GM18873 (cell line): ENCODE measurements around the gene TMEM245.
"Not testable (repeated sequence)": the region's sequence is repeated elsewhere in the genome, so short reads cannot be mapped to it uniquely, and the experiment has no call there.

Source experiments
- ATAC-seq: cut with Tn5 transposase; IDR thresholded peaks from one replicate; pipeline ENCODE4 v1.9.1; 2021; ENCODE audit warnings: mild to moderate bottlenecking, moderate library complexity, moderate number of reproducible peaks; ENCODE audit not compliant: unreplicated experiment, low FRiP score

TMEM245 gene

DNA sequence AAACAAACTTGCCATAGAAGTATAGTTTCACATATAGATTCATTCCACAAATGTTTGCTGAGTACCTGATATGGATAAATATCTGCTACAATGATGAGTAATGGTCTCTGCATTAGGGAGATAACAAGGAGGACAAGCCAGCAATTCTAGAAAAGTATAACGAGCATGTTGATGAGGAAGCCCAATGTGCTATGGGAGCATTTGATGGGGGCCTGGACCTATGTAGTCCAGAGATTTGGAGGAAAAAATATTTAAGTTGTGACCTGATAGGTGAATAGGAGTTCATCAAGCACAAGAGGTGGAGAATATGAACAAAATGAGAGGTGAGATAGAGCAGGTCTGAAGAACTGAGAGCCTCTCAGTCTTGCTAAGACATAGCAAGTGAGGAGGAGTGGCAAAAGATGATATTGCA is 14.4 kb upstream of the TMEM245 start:
- ATAC-seq = no peak

DNA sequence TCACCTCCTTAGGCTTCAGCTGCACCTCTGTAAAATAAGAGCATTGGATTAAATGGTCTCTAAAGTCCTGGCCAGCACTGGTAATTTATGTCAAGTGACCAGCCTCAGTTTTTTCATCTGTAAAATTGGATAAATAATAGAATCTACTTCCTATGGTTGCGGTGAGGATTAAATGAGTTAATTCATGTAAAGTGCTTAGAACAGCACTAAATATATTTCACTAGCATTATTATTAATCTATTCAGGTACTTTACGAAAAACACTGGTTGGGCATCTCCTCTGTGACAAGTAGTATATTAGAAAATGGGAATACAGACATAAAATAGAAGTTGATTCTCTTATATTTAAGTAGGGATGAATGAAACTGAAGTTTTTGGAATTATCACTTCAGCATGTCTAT is 13.8 kb upstream of the TMEM245 start:
- ATAC-seq = no peak

DNA sequence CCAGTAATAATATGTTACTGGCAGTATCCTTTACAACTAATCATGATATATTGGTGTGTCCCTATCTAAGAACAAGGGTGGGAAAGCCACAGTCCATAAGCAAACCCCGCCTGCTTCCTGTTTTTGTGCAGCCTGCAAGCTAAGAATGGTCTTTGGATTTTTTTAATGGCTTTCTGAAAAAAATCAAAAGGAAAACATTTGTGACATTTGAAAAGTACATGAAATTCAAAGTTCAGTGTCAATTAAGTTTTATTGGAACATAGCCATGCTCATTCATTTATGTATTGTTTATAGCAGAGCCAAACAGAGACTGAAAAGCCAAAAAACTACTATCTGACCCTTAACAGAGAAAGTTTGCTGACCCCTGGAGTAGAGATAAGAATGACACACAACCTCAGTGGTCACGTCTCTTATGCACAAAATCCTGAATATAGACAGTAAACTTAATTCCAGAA is 12.8 kb upstream of the TMEM245 start:
- no peak for ATAC-seq

DNA sequence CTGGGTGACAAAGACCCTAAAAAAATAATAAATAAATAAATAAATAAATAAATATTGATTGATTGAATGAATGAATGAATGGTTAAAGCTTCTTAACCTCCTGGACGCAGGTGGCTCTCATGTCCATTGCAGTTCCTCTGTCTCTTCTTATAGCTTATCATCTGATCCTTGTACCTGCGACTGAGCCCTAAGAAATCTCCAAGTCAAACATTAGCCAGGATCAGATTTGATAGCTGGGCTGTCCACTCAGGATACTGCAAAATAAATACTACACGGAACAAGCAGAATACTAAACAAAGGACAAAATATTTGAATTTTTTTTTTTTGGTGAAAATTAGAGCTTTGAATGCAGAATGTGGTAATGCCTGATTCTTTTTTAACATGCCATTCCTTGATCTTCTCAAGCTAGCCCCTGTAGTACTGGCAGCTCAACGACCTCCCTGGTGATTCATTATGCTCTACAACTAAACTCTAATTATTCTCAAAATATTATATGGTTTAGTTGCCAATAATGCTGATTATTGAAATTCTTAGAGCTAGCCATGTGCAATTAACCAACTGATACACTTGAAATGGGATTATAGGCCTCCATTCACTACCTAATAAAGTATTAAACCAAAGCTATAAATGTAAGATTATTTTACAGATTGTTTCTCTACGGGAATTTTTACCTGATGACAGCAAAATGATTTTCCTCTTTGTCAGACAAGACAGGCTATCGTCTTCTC is 9.9 kb upstream of the TMEM245 start:
- no peak for ATAC-seq

DNA sequence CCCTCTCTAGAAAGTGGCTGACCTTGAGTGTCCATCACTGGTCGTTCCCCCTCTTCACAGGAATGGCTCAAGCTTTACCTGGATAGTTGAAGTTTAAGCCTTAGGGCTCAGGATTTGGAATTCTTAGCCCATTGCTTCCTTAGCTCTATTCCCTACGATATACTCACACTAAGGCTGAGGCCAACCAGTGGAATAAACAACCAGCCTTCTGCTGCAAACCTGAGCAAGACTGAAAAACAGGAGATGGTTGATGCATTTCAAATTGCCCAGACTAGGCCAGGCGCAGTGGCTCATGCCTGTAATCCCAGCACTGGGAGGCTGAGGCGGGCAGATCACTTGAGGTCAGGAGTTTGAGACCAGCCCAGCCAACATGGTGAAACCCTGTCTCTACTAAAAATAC is 6.9 kb upstream of the TMEM245 start:
- ATAC-seq = not testable (repeated sequence)

DNA sequence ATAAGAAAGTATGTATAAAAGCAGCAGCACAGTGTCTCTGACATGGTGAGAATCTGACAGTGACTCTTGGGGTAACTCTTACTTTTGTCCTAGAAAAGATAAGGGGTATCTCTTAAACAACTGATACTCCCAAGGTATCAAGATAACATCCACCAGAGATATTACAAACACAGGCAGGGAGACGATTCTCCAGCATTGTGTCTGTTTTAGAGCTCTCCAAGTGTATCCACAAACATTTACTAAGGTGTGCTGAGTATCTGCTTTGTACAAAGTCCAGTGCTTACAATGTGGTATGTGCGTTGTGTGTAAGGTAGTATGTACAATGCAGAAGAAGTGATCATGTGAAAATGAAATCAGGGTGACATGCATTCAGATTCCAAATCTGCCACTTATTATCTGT is 4.4 kb upstream of the TMEM245 start:
- no peak for ATAC-seq

DNA sequence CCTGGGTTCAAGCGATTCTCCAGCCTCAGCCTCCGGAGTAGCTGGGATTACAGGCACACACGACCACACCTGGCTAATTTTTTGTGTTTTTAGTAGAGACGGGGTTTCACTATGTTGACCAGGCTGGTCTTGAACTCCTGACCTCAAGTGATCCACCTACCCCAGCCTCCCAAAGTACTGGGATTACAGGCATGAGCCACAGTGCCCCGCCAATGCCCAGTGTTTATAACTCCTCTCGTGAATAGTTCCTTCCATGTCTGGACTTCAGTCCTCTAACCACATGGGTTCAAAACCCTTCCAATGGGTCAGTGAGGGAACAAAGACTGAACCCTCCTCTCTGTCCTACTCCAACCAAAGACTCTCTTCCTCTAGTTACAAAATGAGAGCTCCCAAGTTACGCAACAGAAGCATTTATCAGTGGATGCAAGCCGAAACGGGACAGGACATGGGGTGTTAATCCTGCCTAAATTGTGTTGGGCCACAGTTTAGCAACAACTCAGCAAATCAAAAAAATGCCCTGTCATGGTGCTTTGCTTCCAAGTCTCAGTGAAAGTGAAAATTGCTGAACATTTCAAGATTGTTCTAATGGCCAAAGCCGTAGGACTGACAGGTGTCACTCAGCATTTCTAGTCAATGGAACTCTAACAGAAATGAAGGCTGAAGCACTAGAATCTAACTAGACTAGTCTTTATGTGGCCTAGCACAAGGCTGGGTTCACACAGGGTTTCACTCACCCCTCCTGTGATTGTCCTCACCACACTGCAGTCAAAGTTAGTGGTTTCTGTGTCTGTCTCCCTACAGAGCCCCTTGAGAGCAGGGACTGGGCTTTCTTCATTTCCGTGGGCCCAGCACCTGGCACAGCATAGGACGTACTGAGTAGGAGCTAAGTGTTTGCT is 3.2 kb upstream of the TMEM245 start:
- peak; percentile 30 for ATAC-seq

DNA sequence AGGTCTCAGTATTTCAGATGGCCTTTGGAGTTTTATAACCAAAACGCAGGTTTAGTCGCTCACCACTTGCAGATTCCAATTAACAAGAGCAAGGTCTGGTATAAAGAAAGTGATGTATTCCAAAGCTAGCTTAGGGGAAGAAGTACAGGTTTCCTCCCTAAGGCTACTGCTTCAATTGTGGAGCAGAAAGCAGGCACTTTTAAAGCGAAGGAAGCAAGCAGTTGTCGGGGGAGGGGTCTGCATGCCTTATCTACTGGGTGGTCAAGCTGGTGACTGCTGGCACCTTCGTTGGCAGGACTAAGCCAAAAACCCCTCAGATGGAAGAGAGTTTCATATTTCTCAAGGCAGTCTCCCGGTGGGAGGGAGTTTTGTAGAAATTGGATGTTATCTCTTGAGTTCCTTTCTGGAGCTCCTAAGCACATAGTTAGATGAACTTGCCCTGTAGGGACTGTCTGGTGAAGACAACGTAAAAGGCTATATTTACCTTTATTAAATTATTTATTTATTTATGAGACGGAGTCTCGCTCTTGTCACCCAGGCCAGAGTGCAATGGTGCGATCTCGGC is 1.6 kb upstream of the TMEM245 start:
- no peak for ATAC-seq

DNA sequence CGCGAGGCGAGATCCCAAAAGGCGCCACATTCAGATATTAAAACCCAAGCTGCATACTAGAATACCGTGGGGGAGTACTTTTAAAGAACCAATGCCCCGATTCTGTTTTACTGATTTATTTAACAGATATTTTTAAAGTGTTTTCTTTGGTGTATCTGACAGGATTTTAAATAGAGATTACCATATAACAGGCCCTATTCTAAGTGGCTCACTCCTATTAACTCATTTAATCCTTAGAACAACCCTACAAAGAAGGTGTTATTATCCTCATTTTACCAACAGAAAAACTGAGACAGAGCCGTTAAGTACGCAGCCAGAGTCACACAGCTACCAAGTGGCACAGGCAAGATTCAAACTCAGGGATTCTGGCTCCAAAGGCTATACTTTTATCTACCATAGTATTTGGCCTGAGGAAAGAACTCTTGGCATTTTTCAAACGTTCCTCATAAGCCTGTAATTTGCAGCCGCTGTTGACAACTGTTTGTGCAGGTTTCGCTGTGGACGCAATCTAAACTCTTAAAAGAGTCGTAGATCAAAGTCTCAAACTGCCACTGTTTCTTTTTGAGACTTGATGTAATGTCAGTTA is 550 bp upstream of the TMEM245 start:
- ATAC-seq = no peak

DNA sequence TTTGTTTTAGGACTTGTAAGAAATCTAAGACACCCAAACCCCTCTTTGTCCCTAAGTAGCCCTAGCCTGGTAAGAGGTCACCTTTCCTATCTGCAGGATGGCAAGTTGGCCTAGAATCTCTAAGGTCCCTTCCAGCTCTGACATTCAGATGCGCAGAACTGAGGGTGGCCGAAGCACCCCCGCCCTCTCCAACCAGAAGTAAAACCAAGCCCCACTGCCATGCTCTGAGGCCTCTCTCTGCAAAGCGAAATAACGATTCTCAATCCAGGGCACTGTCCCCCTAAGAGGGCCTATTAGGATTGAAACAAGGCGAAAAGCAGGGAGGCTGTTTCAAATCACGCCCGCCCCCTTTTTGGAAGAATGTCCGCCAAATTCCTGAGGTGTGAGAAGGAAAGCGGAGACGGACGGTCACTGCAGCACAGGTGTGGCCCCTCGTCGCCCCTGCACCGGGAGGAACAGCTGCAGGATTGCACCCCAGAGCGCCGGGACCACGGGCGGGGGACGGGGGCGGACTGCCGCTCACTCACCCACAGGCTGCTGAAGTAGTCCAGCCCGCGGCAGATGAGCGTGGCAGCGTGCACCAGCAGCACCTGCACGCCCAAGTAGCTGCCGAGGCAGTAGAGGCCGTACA is 824 bp downstream of the TMEM245 start:
- ATAC-seq = peak; percentile 4

DNA sequence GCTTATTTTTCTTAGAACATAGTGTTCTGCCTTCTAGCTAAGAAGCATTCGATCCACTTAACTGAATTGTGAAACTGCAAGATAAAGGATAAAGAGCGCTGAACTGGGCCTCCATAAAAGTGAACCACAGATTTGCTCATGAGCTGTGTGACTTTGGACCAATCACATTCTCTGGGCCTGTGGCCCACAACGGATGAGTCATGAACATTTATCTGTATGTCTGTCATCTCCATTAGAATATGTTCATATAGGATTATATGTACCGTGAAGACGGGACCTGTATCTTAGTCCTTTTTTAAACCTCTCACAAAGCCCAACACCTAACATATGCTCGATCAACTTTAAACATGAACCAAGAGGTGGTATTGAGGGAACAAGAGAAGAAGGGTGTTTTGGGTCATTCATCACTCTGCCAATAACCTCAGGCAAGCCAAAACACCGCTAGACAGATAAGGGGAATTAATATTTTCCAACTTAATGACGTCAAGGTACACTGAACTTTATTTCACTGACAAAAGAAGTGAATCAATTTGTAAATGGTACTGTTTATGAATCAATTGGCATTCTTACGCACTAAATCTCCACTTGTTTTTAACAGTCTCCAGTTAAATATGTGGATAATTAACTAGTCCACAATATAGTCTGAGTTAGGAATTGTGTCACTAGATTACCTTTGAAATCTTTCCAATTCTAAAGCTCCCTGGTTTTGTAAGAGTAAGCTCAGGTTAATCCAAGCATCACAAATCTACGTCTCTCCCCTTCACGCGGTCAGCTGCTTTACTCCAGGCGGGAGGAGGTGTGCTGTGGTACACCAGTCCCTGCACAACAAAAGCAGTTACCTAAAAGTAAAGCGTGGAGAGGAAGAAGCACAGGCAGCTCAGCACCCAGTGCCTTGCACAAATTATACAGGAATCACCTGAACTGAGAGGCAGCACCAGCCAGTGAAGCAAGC is 1.6 kb downstream of the TMEM245 start:
- ATAC-seq = no peak

DNA sequence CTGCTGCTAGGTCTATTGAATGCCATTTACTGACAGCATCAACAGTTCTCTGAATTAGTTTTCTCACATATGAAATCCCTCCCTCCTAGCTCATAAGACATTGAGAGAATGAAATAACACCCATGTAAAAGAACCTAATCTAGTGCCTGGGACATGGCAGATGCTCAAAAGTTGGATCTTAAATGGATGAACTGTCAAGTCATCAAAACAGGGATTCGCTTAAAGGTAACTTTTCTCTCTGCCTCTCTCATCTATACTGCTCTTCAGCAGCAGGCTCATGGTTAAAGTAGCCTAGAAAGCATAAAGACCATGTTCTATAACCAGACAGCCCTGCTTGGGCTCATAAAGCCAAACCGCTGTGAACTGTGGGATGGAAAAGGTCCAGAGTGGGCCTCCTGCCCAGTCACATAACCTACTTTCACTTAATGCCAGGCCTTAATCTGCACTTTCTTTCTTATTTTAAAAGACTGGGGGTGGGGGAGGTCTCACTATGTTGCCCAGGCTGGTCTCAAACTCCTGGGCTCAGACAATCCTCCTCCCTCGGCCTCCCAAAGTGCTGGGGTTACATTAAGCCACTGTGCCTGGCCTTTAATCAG is 3.7 kb downstream of the TMEM245 start:
- no peak for ATAC-seq

DNA sequence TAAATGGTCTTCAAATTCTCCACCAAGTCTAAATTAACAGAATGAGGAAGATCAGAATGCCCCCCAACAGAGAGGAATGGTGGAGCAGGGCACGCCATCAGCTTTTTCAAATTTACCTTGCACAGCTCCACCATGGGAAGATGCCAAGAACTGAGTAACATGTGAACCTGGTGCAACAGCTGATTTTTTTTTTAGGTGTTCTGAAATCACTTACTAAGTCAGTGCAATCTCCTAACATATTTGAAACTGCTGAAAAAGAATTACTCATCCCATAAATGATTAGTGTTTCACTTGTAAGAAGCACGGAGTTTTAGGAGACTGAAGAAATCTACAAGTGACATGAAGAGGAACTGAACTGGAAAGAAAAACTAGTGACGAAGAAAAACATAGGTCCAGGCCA is 5.1 kb downstream of the TMEM245 start:
- ATAC-seq = no peak

DNA sequence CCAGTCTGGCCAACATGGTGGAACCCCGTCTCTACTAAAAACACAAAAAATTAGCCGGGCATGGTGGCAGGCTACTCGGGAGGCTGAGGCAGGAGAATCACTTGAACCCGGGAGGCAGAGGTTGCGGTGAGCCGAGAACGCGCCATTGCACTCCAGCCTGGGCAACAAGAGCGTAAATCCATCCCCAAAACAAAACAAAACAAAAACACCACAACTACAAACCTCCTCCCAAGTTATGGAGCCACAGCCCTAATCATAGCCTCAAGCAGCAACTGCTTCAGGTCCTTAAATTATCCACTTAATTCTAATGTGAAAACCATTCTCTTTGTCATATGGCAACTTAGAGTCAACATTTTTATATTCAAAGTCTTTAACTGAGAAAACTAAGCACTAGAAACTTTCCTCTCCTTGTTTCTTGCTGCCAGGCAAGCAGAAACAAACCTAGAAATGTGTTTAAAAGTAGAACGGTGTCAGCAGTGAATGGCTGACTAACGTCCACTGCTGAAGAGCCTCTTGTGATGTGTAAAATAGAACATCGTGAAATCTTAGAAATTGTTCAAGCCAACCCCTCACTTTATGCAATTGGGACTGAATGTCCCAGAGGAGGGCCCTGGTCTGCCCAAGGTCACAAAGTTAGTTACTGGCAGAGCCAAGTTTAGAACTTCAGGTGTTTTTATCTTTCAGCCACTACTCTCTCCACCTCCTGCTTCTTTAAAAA is 5.7 kb downstream of the TMEM245 start:
- no peak for ATAC-seq

DNA sequence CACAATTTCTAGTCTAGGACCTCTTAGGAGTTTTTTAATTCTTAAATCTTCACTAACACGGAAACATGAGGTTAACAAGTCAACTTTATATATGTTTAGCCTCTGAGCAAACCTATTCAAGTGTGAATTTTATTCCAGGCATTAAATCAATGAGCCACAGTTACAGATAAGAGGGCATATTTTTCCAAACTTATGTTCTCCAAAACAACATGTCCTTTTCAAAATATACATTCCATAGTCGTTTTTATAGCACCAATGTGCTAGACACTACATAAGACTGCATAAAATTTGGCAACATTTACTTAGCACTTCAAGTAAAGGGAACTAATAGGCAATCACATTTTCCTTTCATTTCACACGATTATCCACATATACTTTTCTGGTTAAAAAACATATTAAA is 6.5 kb downstream of the TMEM245 start:
- ATAC-seq = no peak

DNA sequence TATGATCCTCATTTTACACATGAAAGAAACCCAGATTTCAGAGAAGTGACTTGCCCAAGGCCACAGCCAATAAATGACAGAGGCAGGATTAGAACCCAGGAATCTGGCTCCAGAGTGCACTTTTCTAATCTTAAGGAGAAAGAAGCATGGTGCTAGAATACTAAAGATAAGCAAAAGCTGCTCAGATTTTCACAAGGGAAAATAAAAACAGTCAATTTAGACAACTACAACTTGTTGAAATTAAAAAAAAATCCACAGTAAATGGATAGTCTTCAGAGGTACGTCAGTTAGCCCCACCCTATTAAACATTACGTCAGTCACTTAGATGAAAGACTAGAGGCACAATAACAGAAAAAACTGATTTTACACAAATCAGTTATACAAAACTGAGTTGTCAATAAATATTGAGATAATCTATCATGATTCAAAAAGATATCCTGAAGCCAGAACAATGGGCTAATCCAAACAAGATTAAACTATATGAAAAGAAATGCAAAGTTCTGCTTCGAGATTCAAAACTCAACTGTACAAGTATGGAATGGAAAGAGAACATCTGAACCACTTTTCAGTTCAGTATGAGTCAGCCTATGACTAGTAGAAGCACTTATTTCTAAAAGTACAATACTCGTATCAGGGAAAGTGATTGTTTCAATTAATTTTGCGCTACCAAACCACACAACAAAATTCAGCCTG is 9.3 kb downstream of the TMEM245 start:
- ATAC-seq = peak; percentile 73

DNA sequence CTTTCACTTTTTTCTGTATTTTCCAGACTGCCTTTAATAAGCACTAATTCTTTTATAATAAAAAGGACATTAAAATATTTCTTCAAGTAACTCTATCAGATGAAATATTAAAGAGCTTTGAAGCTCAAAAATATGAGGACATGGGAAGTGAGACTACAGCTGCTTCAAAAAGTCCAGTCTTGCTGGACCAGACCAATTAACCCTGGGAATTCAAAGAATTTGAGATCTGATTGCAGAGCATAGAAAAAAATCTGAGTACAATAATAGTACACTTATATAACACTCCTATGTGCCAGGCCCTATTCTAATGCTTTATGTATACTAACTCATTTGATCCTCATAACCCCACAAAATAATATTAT is 9.8 kb downstream of the TMEM245 start:
- ATAC-seq = no peak

DNA sequence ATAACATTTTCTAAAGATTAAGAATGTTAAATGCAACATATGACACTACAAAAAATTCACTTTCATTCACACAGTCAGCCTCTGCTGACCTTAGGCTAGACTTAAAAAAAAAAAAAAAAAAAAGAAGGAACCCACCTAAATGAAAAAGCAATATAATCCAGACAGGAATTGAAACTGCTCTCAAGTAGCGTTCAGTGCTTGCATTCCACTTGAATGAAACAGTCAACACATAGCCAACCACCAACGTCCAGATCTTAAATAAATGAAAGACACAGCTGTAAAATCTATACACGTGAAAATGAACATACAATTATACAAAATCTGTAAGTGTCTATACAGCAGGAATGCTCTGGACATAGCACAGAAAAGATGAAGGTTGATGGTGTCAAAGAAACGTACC is 11.4 kb downstream of the TMEM245 start:
- ATAC-seq = no peak
